A549 (cell line): ENCODE results near the gene KLHL6. TPM values are rescaled to one million over a fixed set of nuclear protein-coding genes. Genes with fewer than 3 reads are reported as not detected.
"Not testable (repeated sequence)": the region's sequence is repeated elsewhere in the genome, so short reads cannot be mapped to it uniquely, and the experiment has no call there.

Source experiments
- ATAC-seq, 2 experiments: fragments of 200-7000 bp in 1 of 2; fragments of >200 bp in 1 of 2; cut with Nextera tagmentation in 1 of 2; cut with Tn5 transposase in 1 of 2; 3 replicates each; pipeline versions ENCODE4 v1.8.0 to v1.9.1; 2018 to 2020; ENCODE audit warnings: mild to moderate bottlenecking in 1 of 2, moderate library complexity in 1 of 2
- CTCF ChIA-PET: fragments of 300-600 bp; sonication (Branson Sonifier 250); formaldehyde crosslinking; extraction: SDS; loops from one replicate; lab custom pipeline; 2021; ENCODE audit warnings: antibody characterized with exemption, inconsistent platforms; lab: Yijun Ruan, JAX
- POLR2A ChIA-PET: fragments of 350-600 bp; formaldehyde crosslinking; extraction: SDS; loops from one replicate; lab custom pipeline; 2021; ENCODE audit warnings: antibody characterized with exemption, inconsistent platforms; lab: Yijun Ruan, JAX
- DNase-seq, 2 experiments: peaks; one replicate each; pipeline versions ENCODE4 v3.0.0 to v3.0.0-alpha.2; 2011 to 2016; ENCODE audit warnings: low read depth in 1 of 2, low spot score in 1 of 2
- FAIRE-seq: peaks from 2 replicates; lab custom pipeline; 2011; peaks lifted over from hg19 to GRCh38; lab: Jason Lieb, UNC
- H3K27ac ChIP-seq, 2 experiments: fragments of >200 bp; sonication (Bioruptor Twin); formaldehyde crosslinking; 3 replicates each; pipeline ENCODE4 v1.5.1; 2016 to 2017
- H3K4me1 ChIP-seq: fragments of >200 bp; sonication (Bioruptor Twin); formaldehyde crosslinking; 3 replicates; pipeline ENCODE4 v1.6.1; 2016
- H3K4me2 ChIP-seq: fragments of >200 bp; sonication (Bioruptor Twin); formaldehyde crosslinking; 3 replicates; pipeline ENCODE4 v1.6.1; 2016
- H3K4me3 ChIP-seq: fragments of >200 bp; sonication (Bioruptor Twin); formaldehyde crosslinking; 3 replicates; pipeline ENCODE4 v1.5.1; 2016
- H3K9me3 ChIP-seq: fragments of >200 bp; sonication (Bioruptor Twin); formaldehyde crosslinking; 3 replicates; pipeline ENCODE4 v1.6.1; 2016
- BHLHE40 ChIP-seq: IDR thresholded peaks from 2 replicates; pipeline ENCODE4 v1.6.1; 2012; ENCODE audit warnings: low read depth, low read length, inconsistent platforms
- FOSL2 ChIP-seq, 2 experiments: fragments of 450-650 bp in 1 of 2; fragments of >200 bp in 1 of 2; sonication (Bioruptor Twin) in 1 of 2; formaldehyde crosslinking; IDR thresholded peaks; 2 replicates each; pipeline versions ENCODE4 v1.5.0 to v1.6.1; 2016 to 2020; ENCODE audit warnings: mild to moderate bottlenecking in 1 of 2, moderate library complexity in 1 of 2
- GATA3 ChIP-seq: IDR thresholded peaks from 2 replicates; pipeline ENCODE4 v1.6.1; 2012; ENCODE audit warnings: borderline replicate concordance
- HOXB5 ChIP-seq: fragments of 250-450 bp; sonication (Bioruptor Pico); IDR thresholded peaks from 2 replicates; pipeline ENCODE4 v1.5.0; 2020; ENCODE audit warnings: mild to moderate bottlenecking, moderate library complexity
- JUN ChIP-seq, 2 experiments: fragments of >200 bp; sonication (Bioruptor Twin); formaldehyde crosslinking; IDR thresholded peaks; 2 replicates in 1 of 2; 3 replicates in 1 of 2; pipeline ENCODE4 v1.6.1; 2016 to 2017
- KDM1A ChIP-seq: fragments of 200-600 bp; sonication (generic); IDR thresholded peaks from 2 replicates; pipeline ENCODE4 v1.6.1; 2016; ENCODE audit warnings: low read depth, mild to moderate bottlenecking
- NPAS2 ChIP-seq: fragments of 250-450 bp; sonication (Bioruptor Pico); IDR thresholded peaks from 2 replicates; pipeline ENCODE4 v1.8.0; 2022; ENCODE audit warnings: mild to moderate bottlenecking, moderate library complexity, borderline replicate concordance
- PHF8 ChIP-seq: fragments of 200-600 bp; sonication (generic); IDR thresholded peaks from 2 replicates; pipeline ENCODE4 v1.6.1; 2016; ENCODE audit warnings: low read depth, mild to moderate bottlenecking, antibody characterized with exemption, moderate library complexity, borderline replicate concordance
- RCOR1 ChIP-seq: fragments of 150-350 bp; IDR thresholded peaks from 2 replicates; pipeline ENCODE4 v1.6.1; 2014; ENCODE audit warnings: antibody characterized with exemption, low read length, low read depth
- TP53 ChIP-seq: fragments of 250-450 bp; sonication (Bioruptor Pico); IDR thresholded peaks from 2 replicates; pipeline ENCODE4 v1.5.0; 2021; ENCODE audit warnings: mild to moderate bottlenecking, moderate library complexity
- WGBS: methylation state at CpG from one replicate; pipeline ENCODE4 v1.1.6; 2017; ENCODE audit errors: missing lambda C conversion rate; 5-methylcytosine and 5-hydroxymethylcytosine counted together
- polyA plus RNA-seq, 4 experiments: library from polyadenylated mRNA; depleted of rRNA in 3 of 4; stranded (reverse); fragments of >200 nt; fragmentation: RNase III in 1 of 4; extraction: RNeasy Plus Mini Kit Qiagen cat#74134 plus additional on column Dnase treatment in 1 of 4; gene quantifications; 2 replicates in 3 of 4; 3 replicates in 1 of 4; pipeline ENCODE4 v1.2.3, GENCODE V29; 2011 to 2017
- TF ChIP-seq, protein P1 (sequence below): fragments of 150-350 bp; IDR thresholded peaks from 2 replicates; pipeline ENCODE4 v1.6.1; 2014; ENCODE audit warnings: low read depth, mild to moderate bottlenecking, low read length
- TF ChIP-seq, protein P2 (sequence below): fragments of 200-600 bp; sonication (generic); IDR thresholded peaks from 2 replicates; pipeline ENCODE4 v1.6.1; 2016; ENCODE audit warnings: antibody characterized with exemption, mild to moderate bottlenecking, moderate library complexity

Gene KLHL6
- polyA plus RNA-seq, 2 of the 4 experiments (the other 2 are of a cell fraction), result not detected

DNA sequence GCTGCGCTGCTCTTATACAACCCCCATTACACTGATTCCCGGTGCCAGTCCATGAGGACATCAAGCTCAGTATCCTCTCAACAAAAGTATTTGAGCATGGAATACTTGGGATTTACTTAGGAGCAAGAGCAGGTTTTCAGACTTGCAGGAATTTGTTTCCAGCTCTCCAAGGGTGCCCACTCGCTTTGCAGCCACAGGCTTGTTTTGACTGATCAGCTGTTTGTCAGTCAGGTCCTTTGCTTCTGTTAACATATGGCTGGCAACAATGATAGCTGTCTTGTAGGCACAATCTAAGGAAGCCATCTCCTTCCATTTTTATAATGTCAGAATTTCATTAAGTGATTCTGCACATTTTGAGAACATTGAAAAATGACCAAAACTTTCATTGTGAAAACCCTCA, 88.9 kb downstream of the KLHL6 start:
- FAIRE-seq, result no peak

DNA sequence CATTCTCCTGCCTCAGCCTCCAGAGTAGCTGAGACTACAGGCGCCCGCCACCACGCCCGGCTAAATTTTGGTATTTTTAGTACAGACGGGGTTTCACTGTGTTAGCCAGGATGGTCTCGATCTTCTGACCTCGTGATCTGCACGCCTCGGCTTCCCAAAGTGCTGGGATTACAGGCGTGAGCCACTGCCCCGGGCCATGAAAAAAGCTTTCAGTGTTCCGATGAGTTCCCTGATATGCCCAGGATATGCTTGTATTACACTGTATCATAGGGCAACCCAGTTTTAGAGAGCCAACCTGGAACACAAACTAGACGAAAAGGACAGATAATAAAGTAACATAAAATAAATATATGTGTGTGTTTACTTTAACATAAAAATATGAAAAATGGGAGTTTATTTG, 89.8 kb downstream of the KLHL6 start:
- DNase-seq, H3K4me1 ChIP-seq, POLR2A ChIA-PET, FAIRE-seq, ATAC-seq, H3K27ac ChIP-seq, H3K9me3 ChIP-seq, H3K4me2 ChIP-seq, H3K4me3 ChIP-seq, CTCF ChIA-PET: not testable (repeated sequence)
- WGBS, result 62% methylated on average over 13 of the region's 13 CpGs

More for the DNA sequence above, 88.9 kb downstream of the KLHL6 start:
- 78% methylated on average over 3 of the region's 3 CpGs for WGBS
- ATAC-seq, result no peak
- Histone ChIP-seq H3K27ac (no peak overlapping the region), H3K4me3 (no peak overlapping the region), H3K4me2 (no peak overlapping the region), H3K9me3 (no peaks in the 10 kb centered on the region), H3K4me1 (0 out of 3 replicates have a peak, but pooled peaks cover 3% of the 10 kb centered on the region)
- CTCF ChIA-PET, result interaction anchor here (0.6 to 1.1 kb wide), 4 partner anchors 13 to 1188 kb away, joined by 3 to 5 read pairs (median 3); no protein-coding TSS in a partner anchor
- POLR2A ChIA-PET, result no interaction called here
- no peak for DNase-seq
- TF ChIP-seq BHLHE40 (no peak), GATA3 (no peak), RCOR1 (no peak)
- TF ChIP-seq, protein P1, sequence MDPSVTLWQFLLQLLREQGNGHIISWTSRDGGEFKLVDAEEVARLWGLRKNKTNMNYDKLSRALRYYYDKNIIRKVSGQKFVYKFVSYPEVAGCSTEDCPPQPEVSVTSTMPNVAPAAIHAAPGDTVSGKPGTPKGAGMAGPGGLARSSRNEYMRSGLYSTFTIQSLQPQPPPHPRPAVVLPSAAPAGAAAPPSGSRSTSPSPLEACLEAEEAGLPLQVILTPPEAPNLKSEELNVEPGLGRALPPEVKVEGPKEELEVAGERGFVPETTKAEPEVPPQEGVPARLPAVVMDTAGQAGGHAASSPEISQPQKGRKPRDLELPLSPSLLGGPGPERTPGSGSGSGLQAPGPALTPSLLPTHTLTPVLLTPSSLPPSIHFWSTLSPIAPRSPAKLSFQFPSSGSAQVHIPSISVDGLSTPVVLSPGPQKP, result no peak

DNA sequence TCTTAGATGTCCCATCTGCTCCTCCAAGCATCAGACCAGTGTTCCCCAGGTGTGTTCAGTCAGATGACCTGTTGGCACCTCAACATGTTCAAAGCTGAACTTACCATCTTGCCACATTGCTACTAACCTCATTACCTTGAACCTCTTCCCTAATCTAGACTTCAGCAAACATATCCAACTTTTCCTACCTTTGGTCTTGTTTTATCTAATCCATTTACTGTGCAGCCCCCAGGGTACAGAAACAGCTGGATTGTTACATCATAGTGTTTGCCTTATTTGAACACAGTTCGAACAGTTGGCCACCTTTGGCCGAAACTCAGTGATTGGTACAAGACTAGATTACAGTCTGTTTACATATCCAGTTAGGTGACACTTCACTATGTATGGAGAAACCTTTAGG, 91.0 kb downstream of the KLHL6 start:
- WGBS, result 75% methylated on average over 2 of the region's 2 CpGs
- no peak overlapping the region for H3K4me2 ChIP-seq
- CTCF ChIA-PET, result no interaction called here
- no peak overlapping the region for H3K27ac ChIP-seq
- DNase-seq (no peak), FAIRE-seq (no peak), ATAC-seq (no peak)
- no peak overlapping the region for H3K4me3 ChIP-seq
- 0 out of 3 replicates have a peak, but pooled peaks cover 3% of the 10 kb centered on the region for H3K4me1 ChIP-seq
- POLR2A ChIA-PET, result no interaction called here
- TF ChIP-seq PHF8 (no peak), HOXB5 (no peak), FOSL2 (IDR thresholded peaks at IDR 0.05) (no peak), FOSL2 (CRISPR knock-in tag; IDR thresholded peaks at IDR 0.05) (no peak), NPAS2 (no peak), JUN (IDR thresholded peaks at IDR 0.05) (no peak)
- TF ChIP-seq, protein P2, sequence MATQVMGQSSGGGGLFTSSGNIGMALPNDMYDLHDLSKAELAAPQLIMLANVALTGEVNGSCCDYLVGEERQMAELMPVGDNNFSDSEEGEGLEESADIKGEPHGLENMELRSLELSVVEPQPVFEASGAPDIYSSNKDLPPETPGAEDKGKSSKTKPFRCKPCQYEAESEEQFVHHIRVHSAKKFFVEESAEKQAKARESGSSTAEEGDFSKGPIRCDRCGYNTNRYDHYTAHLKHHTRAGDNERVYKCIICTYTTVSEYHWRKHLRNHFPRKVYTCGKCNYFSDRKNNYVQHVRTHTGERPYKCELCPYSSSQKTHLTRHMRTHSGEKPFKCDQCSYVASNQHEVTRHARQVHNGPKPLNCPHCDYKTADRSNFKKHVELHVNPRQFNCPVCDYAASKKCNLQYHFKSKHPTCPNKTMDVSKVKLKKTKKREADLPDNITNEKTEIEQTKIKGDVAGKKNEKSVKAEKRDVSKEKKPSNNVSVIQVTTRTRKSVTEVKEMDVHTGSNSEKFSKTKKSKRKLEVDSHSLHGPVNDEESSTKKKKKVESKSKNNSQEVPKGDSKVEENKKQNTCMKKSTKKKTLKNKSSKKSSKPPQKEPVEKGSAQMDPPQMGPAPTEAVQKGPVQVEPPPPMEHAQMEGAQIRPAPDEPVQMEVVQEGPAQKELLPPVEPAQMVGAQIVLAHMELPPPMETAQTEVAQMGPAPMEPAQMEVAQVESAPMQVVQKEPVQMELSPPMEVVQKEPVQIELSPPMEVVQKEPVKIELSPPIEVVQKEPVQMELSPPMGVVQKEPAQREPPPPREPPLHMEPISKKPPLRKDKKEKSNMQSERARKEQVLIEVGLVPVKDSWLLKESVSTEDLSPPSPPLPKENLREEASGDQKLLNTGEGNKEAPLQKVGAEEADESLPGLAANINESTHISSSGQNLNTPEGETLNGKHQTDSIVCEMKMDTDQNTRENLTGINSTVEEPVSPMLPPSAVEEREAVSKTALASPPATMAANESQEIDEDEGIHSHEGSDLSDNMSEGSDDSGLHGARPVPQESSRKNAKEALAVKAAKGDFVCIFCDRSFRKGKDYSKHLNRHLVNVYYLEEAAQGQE, result no peak
- H3K9me3 ChIP-seq, result no peaks in the 10 kb centered on the region

DNA sequence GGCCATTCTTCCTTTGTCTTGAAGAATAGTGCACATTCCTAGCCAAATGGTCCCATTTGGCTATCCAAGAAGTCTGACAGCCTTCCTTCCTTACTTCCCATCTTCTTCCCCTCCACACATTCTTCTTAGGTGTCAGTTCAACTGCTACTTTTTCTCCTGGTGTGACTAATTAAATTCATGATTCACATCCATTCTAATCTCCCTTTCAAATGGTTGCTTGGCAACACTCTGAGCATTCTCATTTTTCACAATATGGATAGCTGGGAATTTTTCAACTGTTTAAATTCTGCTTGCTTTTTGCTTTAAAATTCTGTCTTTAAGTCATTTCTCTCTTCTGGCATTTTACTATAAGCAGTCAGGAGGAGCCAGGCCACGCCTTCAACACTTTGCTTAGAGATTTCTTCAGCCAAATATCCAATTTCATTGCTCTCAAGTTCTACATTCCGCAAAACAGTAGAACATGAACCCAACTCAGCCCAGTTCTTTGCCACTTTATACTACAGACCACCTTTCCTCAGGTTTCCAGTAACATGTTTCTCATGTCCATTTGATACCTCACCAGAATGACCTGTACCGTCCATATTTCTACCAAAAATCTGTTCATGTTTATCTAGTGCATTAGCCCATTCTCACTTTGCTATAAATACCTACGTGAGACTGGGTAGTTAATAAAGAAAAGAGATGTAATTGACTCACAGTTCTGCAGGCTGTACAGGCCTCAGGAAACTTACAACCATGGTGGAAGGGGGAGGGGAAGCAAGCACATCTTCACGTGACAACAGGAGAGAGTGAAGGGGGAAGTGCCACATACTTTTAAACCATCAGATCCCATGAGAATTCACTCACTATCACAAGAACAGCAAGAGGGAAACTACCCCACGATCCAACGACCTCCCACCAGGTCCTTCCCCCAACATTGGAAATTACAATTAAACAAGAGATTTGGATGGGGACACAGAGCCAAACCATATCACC, 95.1 kb downstream of the KLHL6 start:
- Histone ChIP-seq H3K4me3 (no peak overlapping the region), H3K9me3 (no peaks in the 10 kb centered on the region), H3K4me1 (peaks cover under 1% of the 10 kb centered on the region; the same call in 1 of the 3 replicates), H3K27ac (no peak overlapping the region), H3K4me2 (no peak overlapping the region)
- FAIRE-seq, result no peak
- ChIA-PET POLR2A (no interaction called here), CTCF (interaction anchor here (1.4 to 1.8 kb wide), 2 partner anchors 9 to 19 kb away, joined by 3 to 9 read pairs; no protein-coding TSS in a partner anchor)
- no peak for DNase-seq
- WGBS, result 68% methylated on average over 7 of the region's 7 CpGs
- TF ChIP-seq HOXB5, result no peak
- TF ChIP-seq KDM1A, result no peak
- no peak for TF ChIP-seq TP53 (CRISPR knock-in tag)
- ATAC-seq, result no peak
